HCT116 (cell line): ENCODE results near the gene UFL1.

Experiments used
- CEBPB ChIP-seq: IDR thresholded peaks from 2 replicates; pipeline ENCODE4 v1.6.1; 2012; ENCODE audit warnings: low read depth
- EZH2 ChIP-seq: fragments of 200-600 bp; sonication (generic); IDR thresholded peaks from 2 replicates; pipeline ENCODE4 v1.6.1; 2017; ENCODE audit warnings: antibody characterized with exemption, mixed run types
- FOSL1 ChIP-seq: IDR thresholded peaks from 2 replicates; pipeline ENCODE4 v1.6.1; 2012; ENCODE audit warnings: low read depth
- POLR2A ChIP-seq: IDR thresholded peaks from 2 replicates; pipeline ENCODE4 v1.7.0; 2011; ENCODE audit warnings: borderline replicate concordance; ENCODE audit not compliant: insufficient read depth, insufficient read length; ENCODE audit errors: extremely low read depth
- POLR2AphosphoS5 ChIP-seq: IDR thresholded peaks from 2 replicates; pipeline ENCODE4 v1.6.1; 2011; ENCODE audit warnings: mild to moderate bottlenecking, low read depth, low read length, moderate library complexity
- SIN3A ChIP-seq: IDR thresholded peaks from 2 replicates; pipeline ENCODE4 v1.6.1; 2012; ENCODE audit warnings: low read depth
- YY1 ChIP-seq: IDR thresholded peaks from 2 replicates; pipeline ENCODE4 v1.6.1; 2011; ENCODE audit warnings: low read length, low read depth, moderate library complexity, mild to moderate bottlenecking; ENCODE audit not compliant: insufficient replicate concordance; ENCODE audit errors: extremely low read depth
- TF ChIP-seq, protein P1 (sequence below), 3 experiments: fragments of 200-600 bp in 1 of 3; sonication (generic) in 1 of 3; IDR thresholded peaks in 2 of 3; conservative IDR thresholded peaks in 1 of 3; 2 replicates each; pipeline ENCODE4 v1.5.1; 2012 to 2017; ENCODE audit warnings: low read depth in 2 of 3, low read length in 2 of 3, antibody characterized with exemption in 1 of 3, borderline replicate concordance in 1 of 3, control low read depth in 1 of 3, mild to moderate bottlenecking in 1 of 3, mixed read lengths in 1 of 3, mixed run types in 1 of 3, moderate library complexity in 1 of 3; ENCODE audit not compliant: insufficient read depth in 1 of 3

DNA sequence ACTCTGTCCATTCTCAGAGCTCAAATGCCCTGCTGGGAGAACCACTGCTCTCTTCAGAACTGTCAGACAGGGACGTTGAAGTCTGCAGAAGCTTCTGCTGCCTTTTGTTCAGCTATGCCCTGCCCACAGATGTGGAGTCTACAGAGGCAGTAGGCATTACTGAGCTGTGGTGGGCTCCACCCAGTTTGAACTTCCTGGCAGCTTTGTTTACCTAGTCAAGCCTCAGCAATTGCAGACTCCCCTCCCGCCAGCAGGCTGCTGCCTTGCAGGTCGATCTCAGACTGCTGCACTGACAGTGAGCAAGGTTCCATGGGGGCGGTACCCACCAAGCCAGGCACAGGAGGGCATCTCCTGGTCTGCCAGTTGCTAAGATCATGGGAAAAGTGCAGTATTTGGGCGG is 21.8 kb upstream of the UFL1 start:
- TF ChIP-seq SIN3A = no peak
- TF ChIP-seq, protein P1, sequence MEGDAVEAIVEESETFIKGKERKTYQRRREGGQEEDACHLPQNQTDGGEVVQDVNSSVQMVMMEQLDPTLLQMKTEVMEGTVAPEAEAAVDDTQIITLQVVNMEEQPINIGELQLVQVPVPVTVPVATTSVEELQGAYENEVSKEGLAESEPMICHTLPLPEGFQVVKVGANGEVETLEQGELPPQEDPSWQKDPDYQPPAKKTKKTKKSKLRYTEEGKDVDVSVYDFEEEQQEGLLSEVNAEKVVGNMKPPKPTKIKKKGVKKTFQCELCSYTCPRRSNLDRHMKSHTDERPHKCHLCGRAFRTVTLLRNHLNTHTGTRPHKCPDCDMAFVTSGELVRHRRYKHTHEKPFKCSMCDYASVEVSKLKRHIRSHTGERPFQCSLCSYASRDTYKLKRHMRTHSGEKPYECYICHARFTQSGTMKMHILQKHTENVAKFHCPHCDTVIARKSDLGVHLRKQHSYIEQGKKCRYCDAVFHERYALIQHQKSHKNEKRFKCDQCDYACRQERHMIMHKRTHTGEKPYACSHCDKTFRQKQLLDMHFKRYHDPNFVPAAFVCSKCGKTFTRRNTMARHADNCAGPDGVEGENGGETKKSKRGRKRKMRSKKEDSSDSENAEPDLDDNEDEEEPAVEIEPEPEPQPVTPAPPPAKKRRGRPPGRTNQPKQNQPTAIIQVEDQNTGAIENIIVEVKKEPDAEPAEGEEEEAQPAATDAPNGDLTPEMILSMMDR (IDR thresholded peaks at IDR 0.05 in 2 of 3, conservative IDR thresholded peaks at IDR 0.05 in 1 of 3; ENCODE audit: borderline replicate concordance in 1 of 3, insufficient read depth in 1 of 3, low read depth in 2 of 3, low read length in 2 of 3) = no peak
- TF ChIP-seq POLR2AphosphoS5 = no peak
- TF ChIP-seq YY1 = no peak
- TF ChIP-seq POLR2A = no peak
- no peak for TF ChIP-seq FOSL1
- no peak for TF ChIP-seq CEBPB
- no peak for TF ChIP-seq EZH2
